Loucy (cell line): ENCODE measurements around the gene UBE2G1.

Experiments
- H2AFZ ChIP-seq: fragments of 200-600 bp; sonication (generic); 2 replicates; pipeline ENCODE4 v1.6.0; 2016; ENCODE audit warnings: antibody characterized with exemption, mild to moderate bottlenecking, low read length, moderate library complexity
- H3F3A ChIP-seq: fragments of 200-600 bp; 2 replicates; pipeline ENCODE4 v1.6.0; 2016; ENCODE audit warnings: antibody characterized with exemption, low read depth, mild to moderate bottlenecking
- H3K27me3 ChIP-seq: fragments of 200-600 bp; sonication (generic); 2 replicates; pipeline ENCODE4 v1.6.1; 2014; ENCODE audit warnings: low read length, mild to moderate bottlenecking; ENCODE audit not compliant: insufficient read depth, poor library complexity, severe bottlenecking
- H3K36me3 ChIP-seq: fragments of 200-600 bp; sonication (generic); 2 replicates; pipeline ENCODE4 v1.6.1; 2016; ENCODE audit warnings: low read length; ENCODE audit not compliant: insufficient read depth
- H3K4me1 ChIP-seq: fragments of 200-600 bp; sonication (generic); 2 replicates; pipeline ENCODE4 v1.5.1; 2014; ENCODE audit warnings: low read length, mild to moderate bottlenecking; ENCODE audit not compliant: insufficient read depth, poor library complexity, severe bottlenecking
- H3K4me2 ChIP-seq: fragments of 200-600 bp; sonication (generic); 2 replicates; pipeline ENCODE4 v1.6.0; 2014; ENCODE audit warnings: antibody characterized with exemption, low read length, low read depth, mild to moderate bottlenecking; ENCODE audit not compliant: poor library complexity, severe bottlenecking
- H3K4me3 ChIP-seq: fragments of 200-600 bp; sonication (generic); 2 replicates; pipeline ENCODE4 v1.5.1; 2014; ENCODE audit warnings: low read length, mild to moderate bottlenecking, mixed read lengths; ENCODE audit not compliant: poor library complexity, severe bottlenecking
- H3K79me2 ChIP-seq: fragments of 200-600 bp; sonication (generic); 2 replicates; pipeline ENCODE4 v1.6.1; 2014; ENCODE audit warnings: low read length; ENCODE audit not compliant: insufficient read depth
- H3K9ac ChIP-seq: fragments of 200-600 bp; sonication (generic); 2 replicates; pipeline ENCODE4 v1.6.0; 2014; ENCODE audit warnings: mild to moderate bottlenecking, low read depth, low read length, moderate library complexity; ENCODE audit not compliant: poor library complexity, severe bottlenecking
- H3K9me2 ChIP-seq: fragments of 200-600 bp; sonication (generic); replicated peaks from 2 replicates; pipeline ENCODE4 v1.6.1; 2016; ENCODE audit warnings: low read depth, low read length, mixed read lengths
- H3K9me3 ChIP-seq: fragments of 200-600 bp; sonication (generic); 2 replicates; pipeline ENCODE4 v1.6.1; 2014; ENCODE audit warnings: mild to moderate bottlenecking, antibody characterized with exemption, low read length, low read depth; ENCODE audit not compliant: insufficient read depth
- H4K20me1 ChIP-seq: fragments of 200-600 bp; sonication (generic); 2 replicates; pipeline ENCODE4 v1.6.0; 2014; ENCODE audit warnings: antibody characterized with exemption, low read length, mild to moderate bottlenecking; ENCODE audit not compliant: insufficient read depth, poor library complexity, severe bottlenecking
- EZH2phosphoT487 ChIP-seq: fragments of 200-600 bp; IDR thresholded peaks from 2 replicates; pipeline ENCODE4 v1.6.1; 2018; ENCODE audit warnings: antibody characterized with exemption, mild to moderate bottlenecking, moderate library complexity, borderline replicate concordance
- TF ChIP-seq, protein P1 (sequence below): fragments of 200-600 bp; sonication (generic); conservative IDR thresholded peaks from 2 replicates; pipeline ENCODE4 v1.5.1; 2014; ENCODE audit warnings: mild to moderate bottlenecking, antibody characterized with exemption, low read length

Gene UBE2G1

DNA sequence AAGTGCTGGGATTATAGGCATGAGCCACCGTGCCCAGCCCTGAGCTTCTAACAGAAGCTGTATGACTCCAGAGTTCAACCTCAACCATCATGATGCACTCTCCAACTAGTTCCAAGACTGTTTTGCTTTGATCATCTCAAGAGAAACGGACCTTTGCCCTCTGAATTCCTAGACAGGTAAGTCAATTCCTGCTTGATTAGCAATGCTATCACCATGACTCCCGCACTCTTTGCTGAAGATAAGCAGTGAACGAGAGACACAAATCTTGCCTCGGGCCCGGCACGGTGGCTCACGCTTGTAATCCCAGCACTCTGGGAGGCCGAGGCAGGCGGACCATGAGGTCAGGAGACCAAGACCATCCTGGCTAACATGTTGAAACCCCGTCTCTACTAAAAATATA lies 124.9 kb downstream of the UBE2G1 start:
- Histone ChIP-seq H3K79me2 (peaks cover 31% of the 10 kb centered on the region; the same call in 1 of the 2 replicates), H3K27me3 (no peaks in the 10 kb centered on the region), H2AFZ (no peak overlapping the region), H3K36me3 (peaks cover 45% of the 10 kb centered on the region), H3K4me1 (no peaks in the 10 kb centered on the region), H3K9ac (no peak overlapping the region), H4K20me1 (peaks cover 4% of the 10 kb centered on the region), H3F3A (no peaks in the 10 kb centered on the region), H3K9me2 (no peaks in the 10 kb centered on the region), H3K4me3 (no peak overlapping the region), H3K4me2 (no peak overlapping the region), H3K9me3 (no peaks in the 10 kb centered on the region)
- no peak for TF ChIP-seq EZH2phosphoT487
- TF ChIP-seq, protein P1, sequence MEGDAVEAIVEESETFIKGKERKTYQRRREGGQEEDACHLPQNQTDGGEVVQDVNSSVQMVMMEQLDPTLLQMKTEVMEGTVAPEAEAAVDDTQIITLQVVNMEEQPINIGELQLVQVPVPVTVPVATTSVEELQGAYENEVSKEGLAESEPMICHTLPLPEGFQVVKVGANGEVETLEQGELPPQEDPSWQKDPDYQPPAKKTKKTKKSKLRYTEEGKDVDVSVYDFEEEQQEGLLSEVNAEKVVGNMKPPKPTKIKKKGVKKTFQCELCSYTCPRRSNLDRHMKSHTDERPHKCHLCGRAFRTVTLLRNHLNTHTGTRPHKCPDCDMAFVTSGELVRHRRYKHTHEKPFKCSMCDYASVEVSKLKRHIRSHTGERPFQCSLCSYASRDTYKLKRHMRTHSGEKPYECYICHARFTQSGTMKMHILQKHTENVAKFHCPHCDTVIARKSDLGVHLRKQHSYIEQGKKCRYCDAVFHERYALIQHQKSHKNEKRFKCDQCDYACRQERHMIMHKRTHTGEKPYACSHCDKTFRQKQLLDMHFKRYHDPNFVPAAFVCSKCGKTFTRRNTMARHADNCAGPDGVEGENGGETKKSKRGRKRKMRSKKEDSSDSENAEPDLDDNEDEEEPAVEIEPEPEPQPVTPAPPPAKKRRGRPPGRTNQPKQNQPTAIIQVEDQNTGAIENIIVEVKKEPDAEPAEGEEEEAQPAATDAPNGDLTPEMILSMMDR, result no peak

GRCh38 chr17:4236456-4236855 lies 130.0 kb downstream of the UBE2G1 start:
- Histone ChIP-seq H3K27me3 (no peaks in the 10 kb centered on the region), H3K4me2 (no peak overlapping the region), H3K79me2 (no peaks in the 10 kb centered on the region), H3K4me1 (peaks cover 5% of the 10 kb centered on the region), H3K4me3 (no peak overlapping the region), H3K36me3 (peaks cover 79% of the 10 kb centered on the region), H3K9me3 (no peaks in the 10 kb centered on the region), H4K20me1 (no peaks in the 10 kb centered on the region), H2AFZ (no peak overlapping the region), H3K9me2 (no peaks in the 10 kb centered on the region), H3F3A (no peaks in the 10 kb centered on the region), H3K9ac (no peak overlapping the region)
- no peak for TF ChIP-seq EZH2phosphoT487
- TF ChIP-seq, protein P1, result no peak

DNA sequence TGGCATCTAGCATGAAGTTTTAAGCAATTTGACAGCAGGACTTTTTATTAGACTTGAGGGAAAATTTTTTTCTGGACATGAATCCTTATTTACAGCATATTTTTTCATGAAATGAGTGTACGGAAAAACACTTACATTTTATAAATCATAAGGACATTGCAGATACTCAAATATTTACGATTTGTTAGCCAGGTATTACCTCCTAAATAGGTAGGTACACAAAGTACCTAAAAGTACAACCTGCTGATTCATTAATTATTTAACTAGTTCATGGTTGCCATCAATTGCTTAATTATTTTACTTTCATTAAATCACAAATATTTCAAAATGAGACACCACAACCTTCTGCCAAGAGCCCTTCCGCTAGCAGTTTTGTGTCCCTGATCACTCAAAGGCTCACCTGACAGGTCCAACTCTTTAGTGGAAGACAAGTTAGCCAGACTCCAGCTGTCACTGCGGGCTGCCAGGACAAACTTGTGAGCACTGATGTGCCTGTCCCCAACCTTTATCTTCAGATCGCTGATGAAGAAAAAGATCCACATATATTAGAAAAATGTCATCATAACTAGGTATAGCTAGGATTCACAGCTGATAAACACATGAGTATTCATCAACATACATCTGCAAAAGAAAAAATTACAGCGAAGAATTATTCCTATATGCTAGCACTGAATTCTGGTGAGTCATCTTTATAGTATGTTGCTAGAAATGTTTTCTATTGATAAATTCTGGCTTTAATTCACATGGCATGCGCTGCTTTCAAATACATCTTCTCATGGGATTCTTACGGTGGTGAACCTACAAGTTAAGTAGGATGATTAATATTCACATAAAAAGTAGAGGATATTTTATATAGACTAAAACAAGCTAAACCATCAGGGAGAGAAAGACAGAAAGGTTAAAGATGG lies 130.8 kb downstream of the UBE2G1 start:
- TF ChIP-seq EZH2phosphoT487, result no peak
- TF ChIP-seq, protein P1, result no peak

More for the DNA sequence above, 130.8 kb downstream of the UBE2G1 start:
- no peaks in the 10 kb centered on the region for H3K27me3 ChIP-seq
- no peak overlapping the region for H3K9ac ChIP-seq
- H3K4me2 ChIP-seq, result no peak overlapping the region
- H4K20me1 ChIP-seq, result no peaks in the 10 kb centered on the region
- H3K9me3 ChIP-seq, result no peaks in the 10 kb centered on the region
- no peaks in the 10 kb centered on the region for H3K9me2 ChIP-seq
- H3K36me3 ChIP-seq, result peaks cover 78% of the 10 kb centered on the region
- no peak overlapping the region for H3K4me3 ChIP-seq
- no peak overlapping the region for H2AFZ ChIP-seq
- H3K79me2 ChIP-seq, result no peaks in the 10 kb centered on the region
- peaks cover 5% of the 10 kb centered on the region for H3K4me1 ChIP-seq
- no peaks in the 10 kb centered on the region for H3F3A ChIP-seq
